Measurements from ENCODE around the gene OLAH. TPM values are rescaled to one million over a fixed set of nuclear protein-coding genes. Genes with fewer than 3 reads are reported as not detected.

Gene OLAH
- total RNA-seq, 1 donor from 2014 or later: not detected

DNA sequence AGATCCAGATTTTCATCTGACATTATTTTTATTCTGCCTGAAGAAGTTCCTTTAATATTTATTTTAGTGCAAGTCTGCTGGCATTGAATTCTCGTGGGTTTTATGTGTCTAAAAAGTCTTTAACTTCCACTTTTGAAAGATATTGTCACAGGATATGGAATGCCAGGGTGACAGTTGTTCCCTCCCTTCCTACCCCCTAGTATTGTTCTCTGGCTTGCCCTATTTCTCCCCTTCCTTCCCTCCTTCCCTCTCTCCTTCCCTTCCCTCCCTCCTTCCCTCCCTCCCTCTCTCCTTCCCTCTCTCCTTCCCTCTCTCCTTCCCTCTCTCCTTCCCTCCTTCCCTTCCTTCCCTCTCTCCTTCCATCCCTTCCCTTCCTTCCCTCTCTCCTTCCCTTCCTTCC is 14.9 kb downstream of the OLAH start:
- Histone ChIP-seq H3K4me1 (ENCODE audit: insufficient read depth, low read length) (no peaks in the 10 kb centered on the region), H3K9me3 (ENCODE audit: insufficient read depth, low read depth, low read length) (no peaks in the 10 kb centered on the region), H3K27ac (ENCODE audit: low read depth, low read length) (no peak overlapping the region), H2AFZ (ENCODE audit: low read depth, low read length) (no peak overlapping the region), H3K27me3 (ENCODE audit: insufficient read depth, low read length) (no peaks in the 10 kb centered on the region), H3K4me3 (ENCODE audit: insufficient read depth, low read depth, low read length) (no peak overlapping the region), H3K9ac (ENCODE audit: low read length) (no peak overlapping the region), H4K20me1 (ENCODE audit: insufficient read depth, low read length) (no peaks in the 10 kb centered on the region), H3K4me2 (ENCODE audit: low read length) (no peak overlapping the region), H3K79me2 (ENCODE audit: insufficient read depth, low read length) (no peaks in the 10 kb centered on the region), H3K36me3 (ENCODE audit: insufficient read depth, low read length) (no peaks in the 10 kb centered on the region)
- Mint-ChIP-seq H3K4me1 (ENCODE audit: low read depth, unreplicated experiment) (no peaks in the 10 kb centered on the region), H3K4me3 (ENCODE audit: unreplicated experiment) (no peak overlapping the region), H3K36me3 (ENCODE audit: low read depth, unreplicated experiment) (peaks cover 5% of the 10 kb centered on the region), H3K9me3 (ENCODE audit: unreplicated experiment) (peaks cover 5% of the 10 kb centered on the region), H3K27me3 (ENCODE audit: low read depth, unreplicated experiment) (peaks cover 2% of the 10 kb centered on the region), H3K27ac (ENCODE audit: unreplicated experiment) (no peak overlapping the region)
- no peak for TF ChIP-seq EZH2 (IDR thresholded peaks at IDR 0.05; ENCODE audit: insufficient read depth, low read length)
- DNase-seq (ENCODE audit: low read depth): no peak
- no peak for FAIRE-seq

DNA sequence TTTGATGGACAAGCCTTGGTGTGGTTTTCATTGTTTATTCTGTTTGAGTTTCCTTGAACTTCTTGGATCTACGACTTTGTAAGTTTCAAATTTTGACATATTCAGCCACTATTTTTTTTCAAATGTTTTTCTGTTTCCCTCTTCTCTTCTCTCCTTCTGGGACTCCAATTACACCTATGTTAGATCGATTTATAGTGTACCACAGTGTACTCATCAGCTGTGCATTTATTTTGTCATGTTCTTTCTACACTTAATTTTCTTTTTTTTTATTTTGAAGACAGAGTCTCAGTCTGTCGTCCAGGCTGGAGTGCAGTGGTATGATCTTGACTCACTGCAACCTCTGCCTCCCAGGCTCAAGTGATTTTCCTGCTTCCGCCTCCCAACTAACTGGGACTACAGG is 16.2 kb downstream of the OLAH start:
- FAIRE-seq: no peak
- no peaks in the 10 kb centered on the region for H3K9me3 ChIP-seq (ENCODE audit: insufficient read depth, low read depth, low read length)
- TF ChIP-seq, protein P1, sequence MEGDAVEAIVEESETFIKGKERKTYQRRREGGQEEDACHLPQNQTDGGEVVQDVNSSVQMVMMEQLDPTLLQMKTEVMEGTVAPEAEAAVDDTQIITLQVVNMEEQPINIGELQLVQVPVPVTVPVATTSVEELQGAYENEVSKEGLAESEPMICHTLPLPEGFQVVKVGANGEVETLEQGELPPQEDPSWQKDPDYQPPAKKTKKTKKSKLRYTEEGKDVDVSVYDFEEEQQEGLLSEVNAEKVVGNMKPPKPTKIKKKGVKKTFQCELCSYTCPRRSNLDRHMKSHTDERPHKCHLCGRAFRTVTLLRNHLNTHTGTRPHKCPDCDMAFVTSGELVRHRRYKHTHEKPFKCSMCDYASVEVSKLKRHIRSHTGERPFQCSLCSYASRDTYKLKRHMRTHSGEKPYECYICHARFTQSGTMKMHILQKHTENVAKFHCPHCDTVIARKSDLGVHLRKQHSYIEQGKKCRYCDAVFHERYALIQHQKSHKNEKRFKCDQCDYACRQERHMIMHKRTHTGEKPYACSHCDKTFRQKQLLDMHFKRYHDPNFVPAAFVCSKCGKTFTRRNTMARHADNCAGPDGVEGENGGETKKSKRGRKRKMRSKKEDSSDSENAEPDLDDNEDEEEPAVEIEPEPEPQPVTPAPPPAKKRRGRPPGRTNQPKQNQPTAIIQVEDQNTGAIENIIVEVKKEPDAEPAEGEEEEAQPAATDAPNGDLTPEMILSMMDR (IDR thresholded peaks at IDR 0.05; ENCODE audit: insufficient read depth, low read depth, low read length): no peak
- TF ChIP-seq EZH2 (IDR thresholded peaks at IDR 0.05; ENCODE audit: insufficient read depth, low read length): no peak
- no peak for DNase-seq (ENCODE audit: low read depth)
- no peaks in the 10 kb centered on the region for H4K20me1 ChIP-seq (ENCODE audit: insufficient read depth, low read length)
- Mint-ChIP-seq H3K27me3 (ENCODE audit: low read depth, unreplicated experiment) (peaks cover 2% of the 10 kb centered on the region), H3K27ac (ENCODE audit: unreplicated experiment) (no peak overlapping the region), H3K9me3 (ENCODE audit: unreplicated experiment) (peaks cover 6% of the 10 kb centered on the region), H3K4me3 (ENCODE audit: unreplicated experiment) (no peak overlapping the region), H3K36me3 (ENCODE audit: low read depth, unreplicated experiment) (peaks cover 5% of the 10 kb centered on the region), H3K4me1 (ENCODE audit: low read depth, unreplicated experiment) (no peaks in the 10 kb centered on the region)
- no peak overlapping the region for H2AFZ ChIP-seq (ENCODE audit: low read depth, low read length)
- H3K4me3 ChIP-seq (ENCODE audit: insufficient read depth, low read depth, low read length): no peak overlapping the region
- no peaks in the 10 kb centered on the region for H3K79me2 ChIP-seq (ENCODE audit: insufficient read depth, low read length)
- H3K9ac ChIP-seq (ENCODE audit: low read length): no peak overlapping the region
- no peak overlapping the region for H3K4me2 ChIP-seq (ENCODE audit: low read length)
- no peaks in the 10 kb centered on the region for H3K36me3 ChIP-seq (ENCODE audit: insufficient read depth, low read length)
- no peaks in the 10 kb centered on the region for H3K27me3 ChIP-seq (ENCODE audit: insufficient read depth, low read length)
- no peaks in the 10 kb centered on the region for H3K4me1 ChIP-seq (ENCODE audit: insufficient read depth, low read length)
- H3K27ac ChIP-seq (ENCODE audit: low read depth, low read length): no peak overlapping the region

DNA sequence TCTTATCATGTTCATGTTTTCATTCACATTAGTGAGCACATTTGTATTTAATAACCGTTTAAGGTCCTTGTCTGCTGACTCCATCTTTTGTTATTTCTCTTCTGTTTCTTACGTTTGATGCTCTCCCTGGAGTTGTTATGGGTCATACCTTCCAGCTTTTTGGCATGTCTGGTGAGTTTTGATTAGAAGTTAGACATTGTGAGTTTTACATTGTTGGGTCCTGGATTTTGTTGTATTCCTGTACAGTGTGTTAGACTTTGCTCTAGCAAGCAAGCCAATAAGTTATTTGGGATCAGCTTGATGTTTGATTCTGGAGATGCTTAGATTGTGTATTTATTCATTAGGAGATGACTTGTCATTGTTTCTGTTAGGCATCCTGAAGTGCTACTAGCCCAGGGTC is 16.9 kb downstream of the OLAH start:
- no peak overlapping the region for H3K27ac Mint-ChIP-seq (ENCODE audit: unreplicated experiment)
- Histone ChIP-seq H3K9ac (ENCODE audit: low read length) (no peak overlapping the region), H3K27ac (ENCODE audit: low read depth, low read length) (no peak overlapping the region), H4K20me1 (ENCODE audit: insufficient read depth, low read length) (no peaks in the 10 kb centered on the region), H3K4me2 (ENCODE audit: low read length) (no peak overlapping the region), H3K4me3 (ENCODE audit: insufficient read depth, low read depth, low read length) (no peak overlapping the region), H3K9me3 (ENCODE audit: insufficient read depth, low read depth, low read length) (no peaks in the 10 kb centered on the region), H3K27me3 (ENCODE audit: insufficient read depth, low read length) (no peaks in the 10 kb centered on the region), H2AFZ (ENCODE audit: low read depth, low read length) (no peak overlapping the region), H3K36me3 (ENCODE audit: insufficient read depth, low read length) (no peaks in the 10 kb centered on the region), H3K79me2 (ENCODE audit: insufficient read depth, low read length) (no peaks in the 10 kb centered on the region), H3K4me1 (ENCODE audit: insufficient read depth, low read length) (no peaks in the 10 kb centered on the region)
- peaks cover 12% of the 10 kb centered on the region for H3K9me3 Mint-ChIP-seq (ENCODE audit: unreplicated experiment)
- peaks cover 5% of the 10 kb centered on the region for H3K36me3 Mint-ChIP-seq (ENCODE audit: low read depth, unreplicated experiment)
- FAIRE-seq (no peak), DNase-seq (ENCODE audit: low read depth) (no peak)
- H3K27me3 Mint-ChIP-seq (ENCODE audit: low read depth, unreplicated experiment): peaks cover 2% of the 10 kb centered on the region
- H3K4me3 Mint-ChIP-seq (ENCODE audit: unreplicated experiment): no peak overlapping the region
- H3K4me1 Mint-ChIP-seq (ENCODE audit: low read depth, unreplicated experiment): no peaks in the 10 kb centered on the region
- no peak for TF ChIP-seq EZH2 (IDR thresholded peaks at IDR 0.05; ENCODE audit: insufficient read depth, low read length)
